ENCODE data around the gene PRPF19.

PRPF19 gene

GRCh38 chr11:60921777-60922335 lies 15.5 kb upstream of the PRPF19 start:
- Mint-ChIP-seq H3K36me3 (peaks cover 18% of the 10 kb centered on the region), H3K9me3 (ENCODE audit: low read depth) (no peaks in the 10 kb centered on the region), H3K4me3 (no peak overlapping the region), H3K4me1 (ENCODE audit: low read depth) (peaks cover 39% of the 10 kb centered on the region), H3K27me3 (no peaks in the 10 kb centered on the region), H3K27ac (no peak overlapping the region)

GRCh38 chr11:60921259-60921658 lies 14.9 kb upstream of the PRPF19 start:
- H3K4me3 Mint-ChIP-seq, result no peak overlapping the region
- H3K9me3 Mint-ChIP-seq (ENCODE audit: low read depth), result no peaks in the 10 kb centered on the region
- peaks cover 18% of the 10 kb centered on the region for H3K36me3 Mint-ChIP-seq
- H3K4me1 Mint-ChIP-seq (ENCODE audit: low read depth), result peaks cover 45% of the 10 kb centered on the region
- H3K27me3 Mint-ChIP-seq, result no peaks in the 10 kb centered on the region
- no peak overlapping the region for H3K27ac Mint-ChIP-seq

- no peaks in the 10 kb centered on the region for H3K27me3 Mint-ChIP-seq
- peaks cover 22% of the 10 kb centered on the region for H3K36me3 Mint-ChIP-seq
- H3K27ac Mint-ChIP-seq, result no peak overlapping the region
- peaks cover 44% of the 10 kb centered on the region for H3K4me1 Mint-ChIP-seq (ENCODE audit: low read depth)
- no peak overlapping the region for H3K4me3 Mint-ChIP-seq
- no peaks in the 10 kb centered on the region for H3K9me3 Mint-ChIP-seq (ENCODE audit: low read depth)
These were observed 13.6 kb upstream of the PRPF19 start for GRCh38 chr11:60919956-60920355.

- H3K4me3 Mint-ChIP-seq, result peak overlapping the region; percentile 27
- H3K4me1 Mint-ChIP-seq (ENCODE audit: low read depth), result peaks cover 46% of the 10 kb centered on the region
- no peak overlapping the region for H3K27ac Mint-ChIP-seq
- H3K36me3 Mint-ChIP-seq, result peaks cover 22% of the 10 kb centered on the region
- no peaks in the 10 kb centered on the region for H3K9me3 Mint-ChIP-seq (ENCODE audit: low read depth)
- H3K27me3 Mint-ChIP-seq, result no peaks in the 10 kb centered on the region
These were observed 12.9 kb upstream of the PRPF19 start for GRCh38 chr11:60919320-60919719.

- Mint-ChIP-seq H3K4me3 (no peak overlapping the region), H3K36me3 (peaks cover 22% of the 10 kb centered on the region), H3K27ac (no peak overlapping the region)
These were observed 12.5 kb upstream of the PRPF19 start for GRCh38 chr11:60918939-60919265.

GRCh38 chr11:60918251-60918938 lies 12.0 kb upstream of the PRPF19 start:
- Mint-ChIP-seq H3K27me3 (no peaks in the 10 kb centered on the region), H3K4me3 (no peak overlapping the region), H3K4me1 (ENCODE audit: low read depth) (peaks cover 48% of the 10 kb centered on the region), H3K36me3 (peaks cover 22% of the 10 kb centered on the region), H3K9me3 (ENCODE audit: low read depth) (no peaks in the 10 kb centered on the region), H3K27ac (no peak overlapping the region)

More at GRCh38 chr11:60918939-60919265, 12.5 kb upstream of the PRPF19 start:
- H3K4me1 Mint-ChIP-seq (ENCODE audit: low read depth), result peaks cover 45% of the 10 kb centered on the region
- H3K9me3 Mint-ChIP-seq (ENCODE audit: low read depth), result no peaks in the 10 kb centered on the region
- no peaks in the 10 kb centered on the region for H3K27me3 Mint-ChIP-seq

GRCh38 chr11:60917267-60917666 lies 10.9 kb upstream of the PRPF19 start:
- H3K9me3 Mint-ChIP-seq (ENCODE audit: low read depth), result no peaks in the 10 kb centered on the region
- H3K27ac Mint-ChIP-seq, result no peak overlapping the region
- H3K4me1 Mint-ChIP-seq (ENCODE audit: low read depth), result peaks cover 56% of the 10 kb centered on the region
- peak overlapping the region; percentile 59 for H3K4me3 Mint-ChIP-seq
- H3K36me3 Mint-ChIP-seq, result peaks cover 19% of the 10 kb centered on the region
- no peaks in the 10 kb centered on the region for H3K27me3 Mint-ChIP-seq

GRCh38 chr11:60916669-60917206 lies 10.4 kb upstream of the PRPF19 start:
- peaks cover 19% of the 10 kb centered on the region for H3K36me3 Mint-ChIP-seq
- no peaks in the 10 kb centered on the region for H3K9me3 Mint-ChIP-seq (ENCODE audit: low read depth)

GRCh38 chr11:60915248-60915914 lies 9.0 kb upstream of the PRPF19 start:
- Mint-ChIP-seq H3K36me3 (peaks cover 10% of the 10 kb centered on the region), H3K27ac (peak overlapping the region; percentile 89), H3K27me3 (no peaks in the 10 kb centered on the region), H3K9me3 (ENCODE audit: low read depth) (no peaks in the 10 kb centered on the region), H3K4me1 (ENCODE audit: low read depth) (peaks cover 75% of the 10 kb centered on the region), H3K4me3 (peak overlapping the region; percentile 99)

More at GRCh38 chr11:60916669-60917206, 10.4 kb upstream of the PRPF19 start:
- Mint-ChIP-seq H3K4me1 (ENCODE audit: low read depth) (peaks cover 61% of the 10 kb centered on the region), H3K27ac (peak overlapping the region; percentile 41), H3K27me3 (no peaks in the 10 kb centered on the region), H3K4me3 (peak overlapping the region; percentile 59)

GRCh38 chr11:60914633-60915247 lies 8.4 kb upstream of the PRPF19 start:
- Mint-ChIP-seq H3K4me3 (peak overlapping the region; percentile 99), H3K27me3 (no peaks in the 10 kb centered on the region), H3K27ac (peak overlapping the region; percentile 89), H3K9me3 (ENCODE audit: low read depth) (no peaks in the 10 kb centered on the region), H3K36me3 (peaks cover 9% of the 10 kb centered on the region), H3K4me1 (ENCODE audit: low read depth) (peaks cover 77% of the 10 kb centered on the region)

- Mint-ChIP-seq H3K4me3 (peak within 1 kb of the TSS; percentile 99), H3K27ac (peak within 1 kb of the TSS; percentile 99), H3K9me3 (ENCODE audit: low read depth) (no peaks in the 10 kb centered on the region), H3K4me1 (ENCODE audit: low read depth) (peaks cover 70% of the 10 kb centered on the region), H3K27me3 (no peaks in the 10 kb centered on the region), H3K36me3 (peaks cover 6% of the 10 kb centered on the region)
These were observed 7.6 kb upstream of the PRPF19 start, which contains the start of gene TMEM109 for GRCh38 chr11:60913793-60914632. Gene TMEM109, plus strand, starts transcription at chr11:60914158. Its CDS starts 5,536 bp downstream, at chr11:60919694.

GRCh38 chr11:60912851-60913528 lies 6.6 kb upstream of the PRPF19 start:
- Mint-ChIP-seq H3K4me3 (peak overlapping the region; percentile 99), H3K9me3 (ENCODE audit: low read depth) (no peaks in the 10 kb centered on the region), H3K4me1 (ENCODE audit: low read depth) (peaks cover 63% of the 10 kb centered on the region), H3K36me3 (peaks cover 6% of the 10 kb centered on the region), H3K27me3 (no peaks in the 10 kb centered on the region), H3K27ac (peak overlapping the region; percentile 99)

GRCh38 chr11:60912223-60912850 lies 6.0 kb upstream of the PRPF19 start:
- no peaks in the 10 kb centered on the region for H3K9me3 Mint-ChIP-seq (ENCODE audit: low read depth)
- H3K27me3 Mint-ChIP-seq, result no peaks in the 10 kb centered on the region
- H3K4me3 Mint-ChIP-seq, result peak overlapping the region; percentile 62
- peaks cover 64% of the 10 kb centered on the region for H3K4me1 Mint-ChIP-seq (ENCODE audit: low read depth)
- H3K36me3 Mint-ChIP-seq, result peaks cover 6% of the 10 kb centered on the region
- peak overlapping the region; percentile 99 for H3K27ac Mint-ChIP-seq
